ENCODE measurements around the gene ZBTB5.
"Not testable (repeated sequence)": the region's sequence is repeated elsewhere in the genome, so short reads cannot be mapped to it uniquely, and the experiment has no call there.

The ZBTB5 gene

GRCh38 chr9:37430841-37431597 is 34.2 kb downstream of the ZBTB5 start:
- H3K27ac Mint-ChIP-seq = peak overlapping the region; percentile 67
- H3K4me3 Mint-ChIP-seq = no peak overlapping the region
- no peaks in the 10 kb centered on the region for H3K27me3 Mint-ChIP-seq

GRCh38 chr9:37429441-37430285 is 35.6 kb downstream of the ZBTB5 start:
- H3K4me3 Mint-ChIP-seq = no peak overlapping the region
- peaks cover 48% of the 10 kb centered on the region for H3K4me1 Mint-ChIP-seq (ENCODE audit: low read depth)
- H3K36me3 Mint-ChIP-seq (ENCODE audit: low read depth) = peaks cover 97% of the 10 kb centered on the region
- no peaks in the 10 kb centered on the region for H3K27me3 Mint-ChIP-seq
- no peaks in the 10 kb centered on the region for H3K9me3 Mint-ChIP-seq
- peak overlapping the region; percentile 33 for H3K27ac Mint-ChIP-seq
- intact Hi-C loops (cut with micrococcal nuclease) = no loop called here

More at GRCh38 chr9:37430841-37431597, 34.2 kb downstream of the ZBTB5 start:
- Mint-ChIP-seq H3K9me3 (no peaks in the 10 kb centered on the region), H3K36me3 (ENCODE audit: low read depth) (peaks cover 98% of the 10 kb centered on the region), H3K4me1 (ENCODE audit: low read depth) (peaks cover 41% of the 10 kb centered on the region)
- intact Hi-C loops (cut with micrococcal nuclease) = no loop called here

GRCh38 chr9:37428345-37428744 is 36.9 kb downstream of the ZBTB5 start:
- Mint-ChIP-seq H3K36me3 (ENCODE audit: low read depth) (peaks cover 87% of the 10 kb centered on the region), H3K27ac (no peak overlapping the region), H3K4me3 (no peak overlapping the region), H3K9me3 (no peaks in the 10 kb centered on the region), H3K4me1 (ENCODE audit: low read depth) (peaks cover 51% of the 10 kb centered on the region), H3K27me3 (no peaks in the 10 kb centered on the region)
- intact Hi-C loops (cut with micrococcal nuclease) = no loop called here

- Mint-ChIP-seq H3K27me3 (no peaks in the 10 kb centered on the region), H3K27ac (no peak overlapping the region), H3K4me3 (no peak overlapping the region), H3K4me1 (ENCODE audit: low read depth) (peaks cover 46% of the 10 kb centered on the region), H3K36me3 (ENCODE audit: low read depth) (peaks cover 84% of the 10 kb centered on the region), H3K9me3 (no peaks in the 10 kb centered on the region)
- intact Hi-C loops (cut with micrococcal nuclease) = no loop called here
These were observed 38.4 kb downstream of the ZBTB5 start for GRCh38 chr9:37426846-37427245.

GRCh38 chr9:37426431-37426830 is 38.8 kb downstream of the ZBTB5 start:
- H3K9me3 Mint-ChIP-seq; H3K4me3 Mint-ChIP-seq; intact Hi-C loops (cut with micrococcal nuclease); H3K27ac Mint-ChIP-seq; H3K27me3 Mint-ChIP-seq: not testable (repeated sequence)
- Mint-ChIP-seq H3K36me3 (ENCODE audit: low read depth) (peaks cover 80% of the 10 kb centered on the region), H3K4me1 (ENCODE audit: low read depth) (peaks cover 47% of the 10 kb centered on the region)

GRCh38 chr9:37425298-37425752 is 39.9 kb downstream of the ZBTB5 start:
- no peak overlapping the region for H3K27ac Mint-ChIP-seq
- H3K27me3 Mint-ChIP-seq = no peaks in the 10 kb centered on the region
- no peaks in the 10 kb centered on the region for H3K9me3 Mint-ChIP-seq
- H3K4me3 Mint-ChIP-seq = no peak overlapping the region
- peaks cover 40% of the 10 kb centered on the region for H3K4me1 Mint-ChIP-seq (ENCODE audit: low read depth)
- intact Hi-C loops (cut with micrococcal nuclease) = no loop called here
- peaks cover 70% of the 10 kb centered on the region for H3K36me3 Mint-ChIP-seq (ENCODE audit: low read depth)

GRCh38 chr9:37424686-37425297 is 40.5 kb downstream of the ZBTB5 start:
- Mint-ChIP-seq H3K27ac (no peak overlapping the region), H3K27me3 (no peaks in the 10 kb centered on the region), H3K4me3 (no peak overlapping the region), H3K9me3 (no peaks in the 10 kb centered on the region), H3K36me3 (ENCODE audit: low read depth) (peaks cover 64% of the 10 kb centered on the region), H3K4me1 (ENCODE audit: low read depth) (peaks cover 34% of the 10 kb centered on the region)
- intact Hi-C loops (cut with micrococcal nuclease) = loop anchor here (5.0 kb wide), 1 partner anchor 63 kb away; the partner anchor contains the start of gene POLR1E

- intact Hi-C loops (cut with micrococcal nuclease) = loop anchor here (5.0 kb wide), 1 partner anchor 63 kb away; the partner anchor contains the start of gene POLR1E
- H3K27me3 Mint-ChIP-seq = no peaks in the 10 kb centered on the region
- H3K27ac Mint-ChIP-seq = peak overlapping the region; percentile 95
- peaks cover 31% of the 10 kb centered on the region for H3K4me1 Mint-ChIP-seq (ENCODE audit: low read depth)
- peaks cover 59% of the 10 kb centered on the region for H3K36me3 Mint-ChIP-seq (ENCODE audit: low read depth)
- H3K9me3 Mint-ChIP-seq = no peaks in the 10 kb centered on the region
- H3K4me3 Mint-ChIP-seq = no peak overlapping the region
These were observed 41.0 kb downstream of the ZBTB5 start for GRCh38 chr9:37424204-37424685.

- Mint-ChIP-seq H3K36me3 (ENCODE audit: low read depth) (peaks cover 51% of the 10 kb centered on the region), H3K9me3 (no peaks in the 10 kb centered on the region), H3K4me1 (ENCODE audit: low read depth) (peaks cover 31% of the 10 kb centered on the region), H3K27ac (peak overlapping the region; percentile 95), H3K27me3 (no peaks in the 10 kb centered on the region), H3K4me3 (peak overlapping the region; percentile 96)
- intact Hi-C loops (cut with micrococcal nuclease) = loop anchor here (2.0 to 5.0 kb wide), 2 partner anchors 41 to 64 kb away; partner anchors contain the start of genes POLR1E and ZBTB5
These were observed 41.7 kb downstream of the ZBTB5 start for GRCh38 chr9:37423508-37423907.

GRCh38 chr9:37422289-37423104 is 42.8 kb downstream of the ZBTB5 start, which contains the start of gene GRHPR:
TSS of gene GRHPR (plus strand) at chr9:37422696. CDS start at chr9:37422751, 55 bp downstream.
- Mint-ChIP-seq H3K4me3 (peak within 1 kb of the TSS; percentile 96), H3K27ac (peak within 1 kb of the TSS; percentile 95), H3K27me3 (no peaks in the 10 kb centered on the region), H3K4me1 (ENCODE audit: low read depth) (peaks cover 31% of the 10 kb centered on the region), H3K36me3 (ENCODE audit: low read depth) (peaks cover 41% of the 10 kb centered on the region), H3K9me3 (no peaks in the 10 kb centered on the region)
- intact Hi-C loops (cut with micrococcal nuclease) = loop anchor here (2.0 to 5.0 kb wide), 2 partner anchors 42 to 65 kb away; partner anchors contain the start of genes POLR1E and ZBTB5

GRCh38 chr9:37421914-37422288 is 43.3 kb downstream of the ZBTB5 start:
- peak overlapping the region; percentile 95 for H3K27ac Mint-ChIP-seq
- H3K4me3 Mint-ChIP-seq = peak overlapping the region; percentile 96
- H3K4me1 Mint-ChIP-seq (ENCODE audit: low read depth) = peaks cover 31% of the 10 kb centered on the region
- H3K9me3 Mint-ChIP-seq = no peaks in the 10 kb centered on the region
- H3K27me3 Mint-ChIP-seq = no peaks in the 10 kb centered on the region
- peaks cover 35% of the 10 kb centered on the region for H3K36me3 Mint-ChIP-seq (ENCODE audit: low read depth)
- intact Hi-C loops (cut with micrococcal nuclease) = loop anchor here (2.0 to 5.0 kb wide), 2 partner anchors 43 to 65 kb away; partner anchors contain the start of genes POLR1E and ZBTB5

- Mint-ChIP-seq H3K27ac (no peak overlapping the region), H3K36me3 (ENCODE audit: low read depth) (peaks cover 22% of the 10 kb centered on the region), H3K9me3 (no peaks in the 10 kb centered on the region), H3K4me1 (ENCODE audit: low read depth) (peaks cover 32% of the 10 kb centered on the region), H3K27me3 (no peaks in the 10 kb centered on the region), H3K4me3 (no peak overlapping the region)
- intact Hi-C loops (cut with micrococcal nuclease) = loop anchor here (5.0 kb wide), 1 partner anchor 67 kb away; the partner anchor contains the start of gene POLR1E
These were observed 44.7 kb downstream of the ZBTB5 start for GRCh38 chr9:37420271-37421215.
